Esophagus (tissue), 2 donors: ENCODE results near the gene LRRC34. TPM values are rescaled to one million over a fixed set of nuclear protein-coding genes. Genes with fewer than 3 reads are reported as not detected.

ENCODE experiments used
- H3K27ac ChIP-seq, 2 donors: one replicate each; pipeline ENCODE4 v1.5.1; 2013; ENCODE audit warnings: low read depth in 2 of 2, mild to moderate bottlenecking in 2 of 2, inconsistent platforms in 1 of 2, low read length in 1 of 2, moderate library complexity in 1 of 2
- H3K27me3 ChIP-seq, 2 donors: one replicate each; pipeline ENCODE4 v1.6.1; 2013; ENCODE audit warnings: low read length in 2 of 2, control low read depth in 1 of 2, mild to moderate bottlenecking in 1 of 2; ENCODE audit not compliant: insufficient read depth in 2 of 2, control insufficient read depth in 1 of 2
- H3K36me3 ChIP-seq, 2 donors: one replicate each; pipeline ENCODE4 v1.6.1; 2013; ENCODE audit warnings: low read length in 1 of 2; ENCODE audit not compliant: control insufficient read depth in 2 of 2, insufficient read depth in 2 of 2
- H3K4me1 ChIP-seq, 2 donors: one replicate each; pipeline ENCODE4 v1.6.1; 2013; ENCODE audit warnings: low read length in 1 of 2; ENCODE audit not compliant: control insufficient read depth in 2 of 2, insufficient read depth in 2 of 2
- H3K4me3 ChIP-seq, 2 donors: one replicate each; pipeline ENCODE4 v1.5.1; 2013; ENCODE audit warnings: low read length in 2 of 2, mild to moderate bottlenecking in 2 of 2, low read depth in 1 of 2, moderate library complexity in 1 of 2
- H3K9me3 ChIP-seq, 2 donors: one replicate each; pipeline ENCODE4 v1.6.1; 2013; ENCODE audit warnings: mild to moderate bottlenecking in 2 of 2, low read depth in 1 of 2, low read length in 1 of 2, moderate library complexity in 1 of 2; ENCODE audit not compliant: control insufficient read depth in 2 of 2, insufficient read depth in 1 of 2
- WGBS, 2 donors: extraction: QIAGEN DNeasy Blood & Tissue Kit; methylation state at CpG; one replicate each; pipeline ENCODE4 v1.1.7; 2013; 5-methylcytosine and 5-hydroxymethylcytosine counted together
- polyA plus RNA-seq, 2 donors: library from polyadenylated mRNA; stranded (reverse); fragments of 200-250 nt; gene quantifications; one replicate each; pipeline ENCODE4 v1.2.3, GENCODE V29; 2013
- donor health status: healthy with polysubstance abuse.
- donor health status: Bipolar disorder and iron deficiency.

The LRRC34 gene
- polyA plus RNA-seq, 2 donors: 0.20 to 0.27 TPM

DNA sequence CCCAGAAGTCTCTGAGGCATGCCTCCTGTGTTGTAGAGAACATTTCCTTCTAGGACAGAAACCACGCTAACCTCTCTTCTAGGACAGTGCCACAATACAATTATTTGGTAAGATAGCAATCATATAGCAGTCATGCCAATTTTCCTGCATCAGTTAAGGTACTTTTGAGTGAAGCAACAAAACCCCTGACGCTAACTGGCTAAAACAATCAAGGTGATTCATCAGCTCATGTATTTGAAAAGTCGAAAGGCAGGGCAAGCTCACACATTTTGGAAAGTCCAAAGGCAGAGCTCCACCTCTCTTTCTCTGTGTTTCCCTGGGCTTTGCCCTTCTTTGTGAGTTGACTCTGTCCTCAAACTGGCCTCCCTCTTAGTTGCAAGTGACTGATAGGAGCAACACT lies 58.0 kb downstream of the LRRC34 start:
- no peaks in the 10 kb centered on the region for H3K36me3 ChIP-seq
- 53 to 66% methylated on average over 3 of the region's 3 CpGs for WGBS, 2 donors
- H3K27ac ChIP-seq: no peak overlapping the region
- no peaks in the 10 kb centered on the region for H3K4me1 ChIP-seq
- no peak overlapping the region for H3K4me3 ChIP-seq
- H3K9me3 ChIP-seq: no peaks in the 10 kb centered on the region
- no peaks in the 10 kb centered on the region for H3K27me3 ChIP-seq

- no peaks in the 10 kb centered on the region for H3K4me1 ChIP-seq
- H3K27ac ChIP-seq: no peak overlapping the region
- H3K36me3 ChIP-seq: no peaks in the 10 kb centered on the region
- WGBS, 2 donors: 91 to 92% methylated on average over 2 of the region's 2 CpGs
- no peaks in the 10 kb centered on the region for H3K9me3 ChIP-seq
- no peaks in the 10 kb centered on the region for H3K27me3 ChIP-seq
- no peak overlapping the region for H3K4me3 ChIP-seq
Observed at GRCh38 chr3:169751875-169752274, 60.8 kb downstream of the LRRC34 start.

DNA sequence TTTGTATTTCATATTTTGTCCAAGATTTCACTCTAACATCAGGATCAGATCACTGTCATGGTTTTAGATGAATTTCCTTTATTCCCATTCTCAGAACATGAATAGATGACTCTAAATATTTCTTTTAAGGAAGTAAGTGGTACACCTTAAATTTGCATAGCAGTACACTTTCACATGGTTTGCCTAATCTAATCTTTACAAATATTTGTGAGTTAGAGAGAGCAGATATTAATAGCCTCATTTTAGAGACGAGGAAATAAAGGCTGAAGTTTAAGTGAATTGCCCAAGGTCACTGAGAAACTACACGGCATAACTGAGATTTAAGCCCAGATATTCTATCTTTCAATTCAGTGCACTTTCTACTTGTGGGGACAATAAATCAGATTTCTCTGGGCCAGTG lies 62.0 kb downstream of the LRRC34 start:
- no peak overlapping the region for H3K27ac ChIP-seq
- no peaks in the 10 kb centered on the region for H3K4me1 ChIP-seq
- H3K27me3 ChIP-seq: no peaks in the 10 kb centered on the region
- no peaks in the 10 kb centered on the region for H3K36me3 ChIP-seq
- no peaks in the 10 kb centered on the region for H3K9me3 ChIP-seq
- H3K4me3 ChIP-seq: no peak overlapping the region
- 48 to 65% methylated on average over 2 of the region's 2 CpGs for WGBS, 2 donors

DNA sequence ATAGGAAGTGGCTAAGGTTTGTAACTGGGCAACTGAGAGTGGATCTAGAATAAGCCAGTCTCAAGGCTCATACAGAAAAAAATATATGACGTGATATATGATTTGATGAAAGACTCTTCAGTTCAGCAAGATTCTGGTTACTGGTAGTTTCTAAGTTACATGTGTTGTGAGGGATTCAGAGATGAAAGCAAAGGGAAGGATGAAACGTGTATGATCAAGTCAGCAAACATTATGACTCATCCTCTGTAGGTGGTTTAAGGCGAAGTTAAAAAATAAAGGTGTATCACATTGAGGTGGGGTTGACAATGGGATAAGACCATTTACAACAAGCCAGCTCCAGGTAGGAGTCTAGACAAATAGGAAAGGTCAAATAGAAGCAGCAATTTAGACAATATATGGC lies 64.0 kb downstream of the LRRC34 start:
- H3K4me1 ChIP-seq: no peaks in the 10 kb centered on the region
- no peak overlapping the region for H3K4me3 ChIP-seq
- WGBS, 2 donors: 36 to 43% methylated on average over 3 of the region's 3 CpGs
- no peaks in the 10 kb centered on the region for H3K36me3 ChIP-seq
- no peaks in the 10 kb centered on the region for H3K9me3 ChIP-seq
- H3K27me3 ChIP-seq: no peaks in the 10 kb centered on the region
- H3K27ac ChIP-seq: no peak overlapping the region

DNA sequence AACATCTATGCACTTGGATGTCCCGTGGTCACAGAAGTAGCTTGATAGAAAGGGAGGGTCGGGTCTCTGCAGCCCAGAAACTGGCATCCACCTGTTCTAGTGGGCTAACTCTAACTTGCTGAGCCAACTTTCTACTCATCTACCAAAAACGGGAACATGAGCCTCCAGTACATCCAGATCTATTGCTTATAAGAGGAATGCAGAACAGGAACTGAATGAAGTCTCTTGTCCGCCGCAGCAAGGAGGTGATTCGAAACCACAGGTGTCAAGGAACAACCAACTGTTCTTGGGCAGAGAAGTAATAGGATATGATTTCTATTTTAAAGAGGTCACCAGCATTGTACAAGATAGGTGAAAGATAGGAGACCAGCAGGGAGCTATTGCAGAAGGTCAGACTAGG lies 65.8 kb downstream of the LRRC34 start:
- Histone ChIP-seq H3K9me3 (no peaks in the 10 kb centered on the region), H3K4me1 (no peaks in the 10 kb centered on the region), H3K27ac (no peak overlapping the region), H3K4me3 (no peak overlapping the region), H3K27me3 (no peaks in the 10 kb centered on the region), H3K36me3 (no peaks in the 10 kb centered on the region)
- WGBS, 2 donors: 65 to 68% methylated on average over 6 of the region's 6 CpGs

GRCh38 chr3:169744366-169745054 lies 68.2 kb downstream of the LRRC34 start:
- H3K27me3 ChIP-seq: no peaks in the 10 kb centered on the region

More at GRCh38 chr3:169744366-169745054, 68.2 kb downstream of the LRRC34 start:
- Histone ChIP-seq H3K4me3 (no peak overlapping the region), H3K36me3 (no peaks in the 10 kb centered on the region), H3K27ac (no peak overlapping the region), H3K4me1 (no peaks in the 10 kb centered on the region), H3K9me3 (no peaks in the 10 kb centered on the region)
- 0 to 50% methylated on average over 1 of the region's 1 CpG for WGBS, 2 donors

Other genes starting within 250 kb of the LRRC34 start
- 10 to 100 TPM in 1 of 2 donors, 1 to 10 TPM in 1; 10.0 to 13.7 TPM for gene MECOM, start 149.2 kb downstream of the LRRC34 start, polyA plus RNA-seq
- under 1 TPM; 0.14 to 0.59 TPM for gene TERC, start 47.8 kb downstream of the LRRC34 start, polyA plus RNA-seq
- gene ACTRT3, start 43.3 kb downstream of the LRRC34 start, polyA plus RNA-seq: 1 to 10 TPM in 1 of 2 donors, under 1 TPM in 1; 0.31 to 1.1 TPM
- 1 to 10 TPM; 5.8 to 6.5 TPM for gene MYNN, start 39.5 kb downstream of the LRRC34 start, polyA plus RNA-seq
- not detected for gene LRRIQ4, start within 50 bp of the LRRC34 start, polyA plus RNA-seq
- gene LRRC31, start 57.0 kb upstream of the LRRC34 start, polyA plus RNA-seq: not detected
- gene SAMD7, start 98.7 kb upstream of the LRRC34 start, polyA plus RNA-seq: not detected
- 10 to 100 TPM; 17.0 to 23.5 TPM for gene SEC62, start 153.9 kb upstream of the LRRC34 start, polyA plus RNA-seq
- 1 to 10 TPM in 1 of 2 donors, under 1 TPM in 1; 0.69 to 2.1 TPM for gene GPR160, start 225.1 kb upstream of the LRRC34 start, polyA plus RNA-seq